ENCODE data around the gene GPRIN3. TPM values are rescaled to one million over a fixed set of nuclear protein-coding genes. Genes with fewer than 3 reads are reported as not detected.
A peak's percentile ranks its signal among the peaks of the same experiment; 100 is the strongest.

The GPRIN3 gene
- total RNA-seq, 1 donor, result 51.6 TPM

DNA sequence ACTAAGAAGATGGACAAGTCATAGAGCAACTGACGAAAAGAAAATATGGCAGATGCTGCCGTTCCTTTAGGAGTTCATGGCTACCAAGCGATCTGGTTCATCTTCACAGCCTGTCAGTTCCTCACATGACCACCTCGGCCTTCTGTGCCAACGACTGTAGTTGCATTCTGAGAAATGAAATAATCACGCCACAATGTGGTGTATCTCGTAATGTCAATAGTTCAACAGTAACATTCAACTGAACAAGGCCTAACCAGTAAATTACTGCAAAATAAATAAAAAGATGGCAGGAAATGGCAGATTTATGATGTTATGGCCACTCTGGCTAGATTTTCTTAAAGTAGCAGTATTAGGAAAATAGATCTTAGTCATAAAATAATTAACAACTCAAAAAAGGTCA, 4.4 kb downstream of the GPRIN3 start:
- H3K9me3 ChIP-seq (ENCODE audit: low read depth, low read length), result no peaks in the 10 kb centered on the region
- H3K27me3 ChIP-seq (ENCODE audit: insufficient read depth, low read length), result no peaks in the 10 kb centered on the region
- no peak overlapping the region for H3K4me3 ChIP-seq (ENCODE audit: low read length)
- peaks cover 75% of the 10 kb centered on the region for H3K4me1 ChIP-seq (ENCODE audit: insufficient read depth, low read length)

DNA sequence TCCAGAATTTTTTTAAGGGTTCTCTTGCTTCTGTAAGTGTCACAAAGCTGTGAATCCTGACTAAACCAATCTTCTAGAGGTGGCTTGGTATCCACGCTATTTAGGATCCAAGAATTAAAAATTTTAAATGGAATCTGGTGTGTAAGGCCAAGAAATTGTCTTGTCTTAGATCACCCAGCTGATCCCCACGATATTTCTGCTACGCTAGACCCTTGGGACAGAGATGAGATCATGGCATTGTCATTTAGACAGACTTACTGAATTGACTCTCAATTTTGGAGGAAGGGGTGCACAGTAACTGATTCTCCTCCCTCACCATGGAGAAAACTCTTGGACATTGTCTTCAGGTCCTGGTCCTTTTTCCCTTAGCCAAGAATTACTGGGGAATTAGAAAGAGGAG, 5.7 kb downstream of the GPRIN3 start:
- Histone ChIP-seq H3K4me1 (ENCODE audit: insufficient read depth, low read length) (peaks cover 84% of the 10 kb centered on the region), H3K27me3 (ENCODE audit: insufficient read depth, low read length) (no peaks in the 10 kb centered on the region), H3K9me3 (ENCODE audit: low read depth, low read length) (no peaks in the 10 kb centered on the region), H3K4me3 (ENCODE audit: low read length) (no peak overlapping the region)

DNA sequence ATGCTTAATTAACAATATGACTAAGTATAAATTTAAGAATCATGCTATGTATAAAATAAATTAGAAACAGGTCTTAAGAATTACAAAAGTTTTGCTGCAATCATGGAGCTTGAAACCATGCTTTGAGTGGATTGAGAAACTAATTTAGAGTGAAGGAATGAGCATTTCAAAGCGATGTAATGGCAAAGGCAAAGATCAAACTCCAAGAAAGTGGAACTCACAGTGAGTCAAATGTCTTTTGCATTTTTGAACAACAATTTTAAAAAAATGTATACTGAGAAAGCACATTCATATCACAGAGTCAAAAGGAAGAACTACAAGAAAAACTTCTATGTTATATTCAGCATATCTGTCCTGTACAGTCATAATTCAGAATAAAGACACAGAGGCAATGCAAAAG, 6.6 kb downstream of the GPRIN3 start:
- Histone ChIP-seq H3K4me3 (ENCODE audit: low read length) (no peak overlapping the region), H3K9me3 (ENCODE audit: low read depth, low read length) (no peaks in the 10 kb centered on the region), H3K4me1 (ENCODE audit: insufficient read depth, low read length) (peaks cover 81% of the 10 kb centered on the region), H3K27me3 (ENCODE audit: insufficient read depth, low read length) (no peaks in the 10 kb centered on the region)

DNA sequence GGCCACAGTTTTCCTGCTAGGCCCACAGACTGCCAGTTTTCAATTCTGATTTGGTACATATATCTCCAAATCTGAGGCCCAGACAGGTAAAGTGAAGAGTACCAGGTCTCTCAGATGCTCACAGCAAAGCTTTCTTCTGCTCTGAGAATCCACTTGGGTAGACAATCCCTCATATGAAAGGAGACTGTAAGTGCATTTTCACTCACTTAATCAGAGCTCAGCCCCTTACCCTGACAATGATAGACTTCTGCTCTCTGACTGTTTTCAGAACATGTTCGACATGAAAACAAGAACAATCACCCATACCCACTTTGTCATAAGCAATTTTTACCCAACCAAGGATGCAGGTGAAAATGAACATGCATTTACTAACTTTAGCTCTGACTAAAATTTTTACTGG, 7.1 kb downstream of the GPRIN3 start:
- Histone ChIP-seq H3K27me3 (ENCODE audit: insufficient read depth, low read length) (no peaks in the 10 kb centered on the region), H3K4me1 (ENCODE audit: insufficient read depth, low read length) (peaks cover 79% of the 10 kb centered on the region), H3K4me3 (ENCODE audit: low read length) (no peak overlapping the region), H3K9me3 (ENCODE audit: low read depth, low read length) (no peaks in the 10 kb centered on the region)

DNA sequence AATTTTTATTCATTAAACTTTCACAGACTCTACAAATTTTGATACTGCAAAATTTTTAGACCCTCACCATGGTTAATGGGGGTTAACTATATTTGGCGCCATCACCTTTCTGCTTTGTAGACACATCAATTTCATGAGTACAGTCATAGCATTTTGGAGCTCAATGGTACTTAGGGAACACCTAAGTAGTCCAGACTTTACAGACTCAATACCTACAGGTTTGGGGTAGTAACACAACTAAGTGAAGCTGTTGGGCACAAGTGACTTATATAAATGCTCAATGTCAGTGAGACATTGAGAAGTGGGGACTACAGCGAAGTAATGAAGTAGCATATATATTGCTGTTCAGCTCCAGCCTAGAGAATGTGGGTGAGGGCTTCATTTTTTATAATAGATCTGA, 7.5 kb downstream of the GPRIN3 start:
- Histone ChIP-seq H3K27me3 (ENCODE audit: insufficient read depth, low read length) (no peaks in the 10 kb centered on the region), H3K4me1 (ENCODE audit: insufficient read depth, low read length) (peaks cover 79% of the 10 kb centered on the region), H3K4me3 (ENCODE audit: low read length) (no peak overlapping the region), H3K9me3 (ENCODE audit: low read depth, low read length) (no peaks in the 10 kb centered on the region)

DNA sequence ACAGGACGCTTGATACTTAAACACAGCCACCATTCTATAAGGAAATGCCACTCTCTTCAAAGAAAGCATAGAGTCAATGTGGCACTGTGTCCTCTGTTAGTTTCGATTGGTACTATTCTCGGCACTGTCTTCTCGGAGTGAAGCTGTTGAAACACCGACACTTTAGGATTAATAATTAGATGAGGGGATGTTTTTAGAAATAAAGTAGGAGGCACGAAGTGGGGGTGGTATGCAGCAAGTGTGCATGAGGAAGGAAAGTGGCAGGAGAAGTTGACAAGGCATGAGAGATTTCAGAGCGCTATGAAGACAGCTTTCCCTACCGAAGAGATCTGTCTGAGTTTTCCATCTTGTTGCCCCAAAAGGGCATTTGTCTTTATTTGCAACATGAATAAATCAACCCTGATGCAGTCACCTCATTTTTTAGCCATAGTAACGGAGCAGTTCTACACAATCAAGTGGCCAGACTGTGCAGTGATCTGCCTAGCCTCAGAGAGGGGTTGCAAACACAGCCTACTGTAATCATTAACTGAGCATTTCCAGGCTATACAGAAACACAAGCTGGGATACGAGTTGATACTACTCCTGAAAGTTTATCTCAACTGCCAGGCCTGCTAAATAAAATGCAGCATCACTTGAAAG, 8.3 kb downstream of the GPRIN3 start:
- no peaks in the 10 kb centered on the region for H3K9me3 ChIP-seq (ENCODE audit: low read depth, low read length)
- peaks cover 81% of the 10 kb centered on the region for H3K4me1 ChIP-seq (ENCODE audit: insufficient read depth, low read length)
- peak overlapping the region; percentile 22 for H3K4me3 ChIP-seq (ENCODE audit: low read length)
- H3K27me3 ChIP-seq (ENCODE audit: insufficient read depth, low read length), result no peaks in the 10 kb centered on the region

DNA sequence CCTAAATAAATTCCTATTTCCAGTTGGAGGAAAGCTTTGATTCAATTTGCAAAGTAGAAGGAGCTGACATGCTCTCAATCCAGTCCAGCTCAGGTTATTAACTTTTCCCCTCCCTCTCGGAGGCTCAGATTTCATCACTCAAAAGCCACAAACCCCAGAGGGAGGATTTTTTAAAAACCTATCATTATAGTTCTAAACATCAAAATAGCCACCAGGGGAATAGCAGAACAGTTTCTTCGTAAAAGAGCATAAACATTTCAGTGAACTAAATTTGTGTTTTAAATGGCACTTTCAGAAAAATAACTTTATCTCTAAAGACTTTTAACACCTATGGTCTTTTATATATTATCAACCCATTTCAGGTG, 8.8 kb downstream of the GPRIN3 start:
- Histone ChIP-seq H3K27me3 (ENCODE audit: insufficient read depth, low read length) (no peaks in the 10 kb centered on the region), H3K4me3 (ENCODE audit: low read length) (peak overlapping the region; percentile 22), H3K9me3 (ENCODE audit: low read depth, low read length) (no peaks in the 10 kb centered on the region), H3K4me1 (ENCODE audit: insufficient read depth, low read length) (peaks cover 81% of the 10 kb centered on the region)

DNA sequence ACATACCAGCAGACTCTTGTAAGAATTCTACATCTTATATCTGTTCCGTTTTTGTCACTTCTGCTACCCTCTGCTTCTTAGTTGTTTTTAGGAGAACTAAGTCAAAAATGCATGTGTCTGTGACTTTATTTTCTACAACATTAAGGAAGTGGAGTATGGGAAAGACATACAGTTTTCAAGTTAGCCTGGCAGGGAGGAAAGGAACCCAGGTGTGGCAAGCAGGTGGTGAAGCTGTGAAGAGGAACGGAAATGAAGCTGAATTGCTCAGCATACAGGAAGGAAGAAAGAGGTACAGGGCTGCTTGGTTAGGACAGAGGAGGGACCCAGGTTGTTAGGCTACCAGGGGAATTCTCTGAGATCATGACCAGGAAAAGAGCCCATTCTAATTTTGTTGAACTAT, 9.4 kb downstream of the GPRIN3 start:
- Histone ChIP-seq H3K4me1 (ENCODE audit: insufficient read depth, low read length) (peaks cover 83% of the 10 kb centered on the region), H3K27me3 (ENCODE audit: insufficient read depth, low read length) (no peaks in the 10 kb centered on the region), H3K9me3 (ENCODE audit: low read depth, low read length) (no peaks in the 10 kb centered on the region), H3K4me3 (ENCODE audit: low read length) (no peak overlapping the region)

DNA sequence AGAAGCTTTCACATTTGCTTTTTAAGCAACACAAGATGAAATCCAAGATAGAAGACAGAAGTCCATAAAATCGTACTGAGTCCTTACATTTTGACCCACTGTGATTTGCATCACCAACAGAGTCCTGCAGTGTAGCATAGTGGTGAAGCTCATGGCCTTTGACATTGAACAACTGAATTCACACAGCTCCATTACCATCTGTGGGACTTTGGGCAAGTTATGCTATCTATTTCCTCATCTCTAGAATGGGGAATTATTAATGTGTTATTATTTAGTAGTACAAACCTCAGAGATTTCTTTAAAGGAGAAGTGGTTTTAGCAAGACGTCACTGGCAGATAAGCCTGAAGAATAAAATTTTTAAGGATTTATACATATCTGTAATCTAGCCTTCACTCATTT, 10.7 kb downstream of the GPRIN3 start:
- Histone ChIP-seq H3K4me3 (ENCODE audit: low read length) (no peak overlapping the region), H3K27me3 (ENCODE audit: insufficient read depth, low read length) (no peaks in the 10 kb centered on the region), H3K9me3 (ENCODE audit: low read depth, low read length) (no peaks in the 10 kb centered on the region), H3K4me1 (ENCODE audit: insufficient read depth, low read length) (peaks cover 73% of the 10 kb centered on the region)

DNA sequence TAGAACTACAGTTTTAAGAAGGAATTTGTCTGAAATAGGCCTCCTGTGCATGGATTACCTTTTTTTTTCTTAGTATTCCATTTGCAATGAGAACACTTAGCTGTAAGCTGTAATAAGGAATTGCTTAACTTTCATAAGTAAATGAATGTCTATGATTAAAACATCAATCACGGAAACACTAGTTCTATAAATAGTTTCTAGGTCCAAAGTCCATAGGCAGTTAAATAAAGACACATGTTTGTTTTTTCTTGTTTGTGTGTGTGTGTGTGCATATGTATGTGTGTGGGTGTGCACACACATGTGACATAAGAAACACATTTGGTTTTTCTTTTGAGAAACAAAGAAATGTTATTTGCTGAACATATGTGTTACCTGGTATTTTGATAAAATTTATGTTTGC, 11.2 kb downstream of the GPRIN3 start:
- Histone ChIP-seq H3K27me3 (ENCODE audit: insufficient read depth, low read length) (no peaks in the 10 kb centered on the region), H3K4me3 (ENCODE audit: low read length) (no peak overlapping the region), H3K4me1 (ENCODE audit: insufficient read depth, low read length) (peaks cover 69% of the 10 kb centered on the region), H3K9me3 (ENCODE audit: low read depth, low read length) (no peaks in the 10 kb centered on the region)

DNA sequence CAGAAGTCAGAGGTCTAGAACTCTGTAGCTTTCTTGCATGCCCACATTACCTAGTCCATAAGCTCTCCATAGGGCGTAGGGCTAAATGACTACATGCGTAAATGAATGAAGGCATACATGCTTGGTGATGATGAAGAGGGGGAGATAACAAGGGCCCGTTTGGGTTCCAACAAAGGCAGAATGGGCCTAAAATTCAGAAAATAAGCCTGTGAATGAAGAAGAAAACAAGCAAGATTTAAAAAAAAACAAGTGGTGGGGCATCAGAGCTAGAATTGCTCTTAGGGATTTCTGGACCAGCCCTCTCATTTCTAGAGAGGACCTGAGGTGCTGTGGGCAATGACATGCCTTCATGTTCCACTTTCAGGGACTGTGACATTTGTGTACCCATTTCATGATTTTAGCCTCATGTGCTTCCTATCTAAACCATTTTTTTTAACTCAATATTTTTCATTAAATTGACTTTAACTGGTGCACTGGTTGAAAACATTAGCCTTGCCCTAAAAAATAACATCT, 12.1 kb downstream of the GPRIN3 start:
- peaks cover 75% of the 10 kb centered on the region for H3K4me1 ChIP-seq (ENCODE audit: insufficient read depth, low read length)
- no peak overlapping the region for H3K4me3 ChIP-seq (ENCODE audit: low read length)
- H3K9me3 ChIP-seq (ENCODE audit: low read depth, low read length), result no peaks in the 10 kb centered on the region
- no peaks in the 10 kb centered on the region for H3K27me3 ChIP-seq (ENCODE audit: insufficient read depth, low read length)

DNA sequence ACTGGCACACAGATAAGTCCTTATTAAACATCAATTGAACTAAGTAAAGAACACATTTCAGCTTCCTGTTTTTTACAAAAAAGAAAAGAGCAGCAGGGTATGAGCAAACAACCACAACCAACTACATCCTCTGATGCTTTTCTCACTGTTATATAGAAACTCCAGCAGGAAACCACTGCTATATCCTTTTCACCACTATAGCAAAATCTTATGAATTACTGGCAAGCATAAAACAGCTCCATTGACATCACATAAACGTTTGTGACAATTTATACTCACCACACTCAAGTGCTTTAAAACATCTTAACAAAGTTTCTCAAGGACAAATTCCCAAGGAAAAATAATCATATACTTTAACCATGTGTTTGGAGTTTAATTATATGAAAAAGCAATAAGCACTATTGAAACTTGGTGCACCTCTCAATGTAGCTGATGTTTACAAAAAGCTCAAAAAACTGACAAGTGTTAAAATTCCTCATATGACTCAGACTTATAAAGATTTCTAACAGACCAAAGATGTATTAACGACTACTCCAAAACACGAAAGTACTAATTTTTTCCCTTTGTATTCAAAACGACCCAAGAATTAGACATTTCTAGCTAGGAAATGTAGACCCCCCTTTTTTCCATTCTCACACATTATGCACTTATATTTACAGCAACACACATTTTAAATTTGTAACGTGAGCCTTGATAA, 12.9 kb downstream of the GPRIN3 start:
- peaks cover 76% of the 10 kb centered on the region for H3K4me1 ChIP-seq (ENCODE audit: insufficient read depth, low read length)
- H3K4me3 ChIP-seq (ENCODE audit: low read length), result no peak overlapping the region
- no peaks in the 10 kb centered on the region for H3K9me3 ChIP-seq (ENCODE audit: low read depth, low read length)
- H3K27me3 ChIP-seq (ENCODE audit: insufficient read depth, low read length), result no peaks in the 10 kb centered on the region

DNA sequence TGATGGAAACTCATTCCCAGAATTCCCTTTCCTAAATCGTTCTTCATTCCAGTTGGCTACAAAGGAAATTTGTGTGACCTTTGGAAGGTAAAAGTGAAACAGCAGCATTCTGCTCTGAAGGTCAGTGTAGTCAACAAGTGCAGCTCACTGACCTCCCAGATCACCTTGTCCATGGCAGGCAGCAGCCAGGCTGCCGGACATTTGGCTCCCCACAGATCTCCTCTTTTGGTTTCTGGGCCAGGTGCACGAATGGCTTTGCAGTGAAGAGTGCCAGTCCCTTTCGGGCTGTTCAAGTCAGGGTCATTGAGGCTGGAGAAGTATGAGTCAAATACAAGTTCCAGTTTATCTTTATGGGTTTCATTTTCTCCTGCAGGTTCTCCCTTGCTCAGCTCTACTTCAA, 14.3 kb downstream of the GPRIN3 start:
- Histone ChIP-seq H3K4me1 (ENCODE audit: insufficient read depth, low read length) (peaks cover 67% of the 10 kb centered on the region), H3K4me3 (ENCODE audit: low read length) (no peak overlapping the region), H3K9me3 (ENCODE audit: low read depth, low read length) (no peaks in the 10 kb centered on the region), H3K27me3 (ENCODE audit: insufficient read depth, low read length) (no peaks in the 10 kb centered on the region)

DNA sequence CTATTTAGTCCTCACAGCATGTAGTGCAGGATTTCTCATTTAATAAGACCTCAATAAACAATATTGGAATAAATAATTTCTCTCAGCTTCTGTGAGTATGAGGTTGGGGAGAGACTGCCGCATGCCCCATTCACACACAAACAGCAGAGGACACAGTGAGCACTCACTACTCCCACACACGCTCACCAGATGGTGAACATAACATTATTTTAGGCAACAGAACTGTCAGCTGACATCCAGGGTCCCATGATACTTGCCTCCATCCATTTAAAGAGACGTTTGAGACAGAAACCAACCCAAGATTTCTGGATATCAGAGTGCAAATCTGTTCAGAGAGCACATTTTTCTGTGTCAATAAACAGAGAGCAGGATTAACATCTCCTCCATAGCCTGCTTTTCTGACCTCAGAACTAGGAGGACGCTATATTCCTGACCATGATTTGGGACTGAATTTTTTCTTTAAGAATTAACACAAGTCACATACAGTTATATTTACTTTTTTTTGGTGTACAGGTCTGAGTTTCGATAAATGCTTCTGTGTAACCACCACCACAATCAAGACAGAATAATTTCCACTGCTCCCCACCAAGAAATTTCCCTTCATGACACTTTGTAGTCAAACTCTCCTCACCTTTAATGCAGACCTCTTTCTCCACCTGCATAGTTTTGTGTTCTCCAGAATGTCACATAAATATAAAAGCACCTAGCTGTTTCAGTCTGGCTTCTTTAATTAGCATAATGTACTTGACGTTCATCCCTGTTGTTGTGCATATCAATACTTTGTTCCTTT, 16.7 kb downstream of the GPRIN3 start:
- peaks cover 49% of the 10 kb centered on the region for H3K4me1 ChIP-seq (ENCODE audit: insufficient read depth, low read length)
- H3K27me3 ChIP-seq (ENCODE audit: insufficient read depth, low read length), result no peaks in the 10 kb centered on the region
- H3K4me3 ChIP-seq (ENCODE audit: low read length), result no peak overlapping the region
- no peaks in the 10 kb centered on the region for H3K9me3 ChIP-seq (ENCODE audit: low read depth, low read length)

DNA sequence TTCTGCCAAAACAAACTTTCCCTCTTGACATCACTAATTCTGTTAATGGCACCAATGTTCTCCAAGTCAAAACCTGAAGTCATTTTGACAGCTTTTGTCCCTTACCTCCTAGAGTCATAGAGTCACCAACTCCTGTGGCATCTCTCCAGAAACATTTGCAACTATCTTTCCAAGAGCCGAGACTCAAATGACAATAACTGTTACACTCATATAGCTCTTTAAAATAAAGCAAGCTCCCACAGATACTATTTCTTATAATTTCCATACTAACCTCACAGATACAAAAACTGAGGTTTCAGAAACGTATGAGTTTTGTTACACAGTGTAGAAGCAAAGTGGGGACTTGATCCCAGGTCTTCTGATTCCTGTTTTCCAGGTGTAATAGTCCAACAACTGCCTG, 18.3 kb downstream of the GPRIN3 start:
- Histone ChIP-seq H3K9me3 (ENCODE audit: low read depth, low read length) (no peaks in the 10 kb centered on the region), H3K4me1 (ENCODE audit: insufficient read depth, low read length) (peaks cover 48% of the 10 kb centered on the region), H3K4me3 (ENCODE audit: low read length) (no peak overlapping the region), H3K27me3 (ENCODE audit: insufficient read depth, low read length) (no peaks in the 10 kb centered on the region)

Measured in mononuclear cell (primary cell).